NCI-H526 (cell line): ENCODE data around the gene COQ3.

Experiments
- DNase-seq, 2 experiments: peaks; one replicate each; lab custom pipeline; 2025; lab: John Stamatoyannopoulos, UW

The COQ3 gene

GRCh38 chr6:99333068-99333467, 60.9 kb downstream of the COQ3 start:
- DNase-seq = no peak

DNA sequence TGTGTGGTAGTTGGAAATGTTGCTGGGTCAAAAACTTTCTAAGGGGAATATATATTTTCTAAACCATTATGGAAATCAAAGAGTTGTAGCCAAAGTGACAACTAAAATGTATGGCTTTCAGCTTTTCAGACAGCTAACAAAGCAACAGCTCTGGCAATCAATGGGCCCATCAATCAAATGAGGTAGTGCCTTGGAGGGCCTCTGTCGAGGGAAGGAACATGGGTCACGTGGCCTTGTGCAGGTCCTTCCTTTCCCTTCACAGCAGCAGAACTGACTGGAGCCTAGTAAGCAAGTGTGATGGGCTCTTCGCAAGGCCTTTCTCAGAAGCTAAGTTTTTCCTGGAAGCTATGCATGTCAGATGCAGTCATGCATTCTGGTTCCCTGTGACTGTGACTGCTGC, 62.5 kb downstream of the COQ3 start:
- DNase-seq = no peak

DNA sequence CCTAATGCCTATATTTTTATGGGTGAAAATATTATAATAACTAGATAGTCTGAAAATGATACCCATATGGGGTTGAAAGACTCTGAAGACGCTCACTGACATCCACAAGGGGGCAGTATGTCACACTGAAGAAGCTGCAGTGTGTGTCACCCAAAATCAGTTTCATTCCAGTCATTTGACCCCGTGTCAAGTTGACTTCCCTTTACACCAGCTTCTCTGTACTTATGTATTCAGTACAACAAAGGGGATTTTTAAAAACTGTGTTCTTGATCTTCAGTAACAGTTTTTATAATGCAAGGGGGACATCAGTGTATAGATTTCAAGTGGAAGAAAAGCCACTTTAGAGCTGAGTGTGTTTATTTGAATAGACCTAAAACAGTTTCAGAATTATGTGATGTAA, 63.8 kb downstream of the COQ3 start:
- peak; percentile 49 to 78 for DNase-seq

DNA sequence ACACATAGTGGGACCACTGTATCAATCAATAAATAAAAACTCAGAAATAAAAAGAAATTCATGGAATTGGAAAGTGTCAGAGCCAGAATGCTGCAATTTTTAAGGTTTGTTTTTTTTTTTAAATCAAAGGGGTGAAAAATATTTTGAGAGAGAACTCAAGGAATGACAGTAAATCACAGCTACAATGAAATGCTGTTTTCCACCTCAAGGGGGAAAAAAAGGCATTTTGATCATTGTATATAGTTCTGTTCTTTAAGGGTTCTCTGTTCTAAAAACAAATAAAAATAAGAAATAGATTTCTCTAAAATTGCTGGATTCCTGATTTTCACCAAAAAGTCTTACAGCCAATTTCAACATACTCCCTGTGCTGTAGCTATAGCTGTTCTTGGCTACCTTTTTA, 69.0 kb downstream of the COQ3 start:
- no peak for DNase-seq
